Measurements from ENCODE around the gene IFTAP. TPM values are rescaled to one million over a fixed set of nuclear protein-coding genes. Genes with fewer than 3 reads are reported as not detected.

IFTAP gene
- total and polyA plus RNA-seq, 11 donors = 30.9 to 89.0 (median 42.5) TPM

GRCh38 chr11:36586543-36586942 lies 7.8 kb upstream of the IFTAP start:
- intact Hi-C loops (cut with DNase I) = no loop called here
- Histone ChIP-seq H3K27ac (no peak overlapping the region), H3K4me3 (no peak overlapping the region), H3K9me3 (peaks cover 0 to under 1% (median 0%) of the 10 kb centered on the region in 12 donors), H3K36me3 (no peaks in the 10 kb centered on the region), H3K27me3 (peaks cover 0 to 24% (median 0%) of the 10 kb centered on the region in 9 donors), H3K4me1 (no peaks in the 10 kb centered on the region)
- no peak for DNase-seq
- TF ChIP-seq POLR2A (IDR thresholded peaks at IDR 0.05) = no peak
- TF ChIP-seq CTCF (IDR thresholded peaks at IDR 0.05) = no peak
- ATAC-seq = no peak

GRCh38 chr11:36588099-36588498 lies 6.2 kb upstream of the IFTAP start:
- Histone ChIP-seq H3K27me3 (peaks cover 0 to 26% (median 0%) of the 10 kb centered on the region in 9 donors), H3K4me1 (no peaks in the 10 kb centered on the region)
- TF ChIP-seq CTCF (IDR thresholded peaks at IDR 0.05) = no peak
- no peak for TF ChIP-seq POLR2A (IDR thresholded peaks at IDR 0.05)

DNA sequence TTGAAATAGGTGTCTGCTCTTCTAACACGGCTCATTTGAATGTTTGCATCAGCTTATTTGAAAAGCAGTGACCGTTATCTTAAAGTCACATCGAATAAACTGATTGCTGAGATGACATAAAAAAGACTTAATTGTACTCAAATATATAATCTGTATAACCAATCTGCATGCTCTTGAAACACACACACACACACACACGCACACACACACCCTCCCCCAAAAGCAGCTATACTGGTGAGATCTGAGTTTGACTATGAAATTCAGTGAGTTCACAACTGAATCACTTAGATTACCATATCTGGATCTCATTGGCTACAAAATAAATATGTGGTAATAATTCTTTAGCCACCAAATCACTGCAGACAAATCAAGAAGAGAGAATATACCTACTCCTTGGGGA lies 3.8 kb upstream of the IFTAP start:
- H3K27ac ChIP-seq = no peak overlapping the region
- H3K4me3 ChIP-seq = no peak overlapping the region
- TF ChIP-seq POLR2A (IDR thresholded peaks at IDR 0.05) (no peak), CTCF (IDR thresholded peaks at IDR 0.05) (no peak)
- peaks cover 0 to 26% (median 0%) of the 10 kb centered on the region in 9 donors for H3K27me3 ChIP-seq
- H3K36me3 ChIP-seq = no peaks in the 10 kb centered on the region
- 40 to 60% (median 52%) methylated on average over 4 of the region's 4 CpGs for WGBS, 4 donors
- ATAC-seq (no peak), DNase-seq (no peak)
- intact Hi-C loops (cut with DNase I) = loop anchor here in 1 of 10 donors (10.0 kb wide), 1 partner anchor 76 kb away; the partner anchor contains the start of gene TRAF6
- H3K9me3 ChIP-seq = no peaks in the 10 kb centered on the region
- peaks cover 0 to 10% (median 6%) of the 10 kb centered on the region in 12 donors for H3K4me1 ChIP-seq

More at GRCh38 chr11:36588099-36588498, 6.2 kb upstream of the IFTAP start:
- no peaks in the 10 kb centered on the region for H3K36me3 ChIP-seq
- intact Hi-C loops (cut with DNase I) = no loop called here
- ATAC-seq (no peak), DNase-seq (no peak)
- H3K27ac ChIP-seq = no peak overlapping the region
- 29 to 41% (median 34%) methylated on average over 1 of the region's 1 CpG for whole genome bisulfite sequencing, 4 donors
- H3K9me3 ChIP-seq = no peaks in the 10 kb centered on the region
- no peak overlapping the region for H3K4me3 ChIP-seq

DNA sequence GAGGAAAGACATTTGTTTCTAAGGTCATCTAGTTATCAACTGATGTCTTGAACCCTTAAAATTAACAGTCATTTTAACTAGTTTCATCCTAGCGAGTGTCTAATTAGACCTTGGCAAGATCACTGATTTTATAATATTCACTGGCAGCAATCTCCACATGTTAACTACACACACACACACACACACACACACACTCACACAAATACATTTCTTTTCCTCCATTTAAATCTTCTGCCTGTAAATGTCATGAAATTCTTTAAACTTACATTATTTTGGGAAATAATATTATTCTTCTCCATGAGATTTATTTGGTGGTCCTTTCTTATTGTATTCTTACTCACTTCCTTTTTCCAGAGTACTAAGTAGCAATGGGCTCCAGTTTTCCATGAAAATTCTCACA lies 2.9 kb upstream of the IFTAP start:
- no peaks in the 10 kb centered on the region for H3K36me3 ChIP-seq
- H3K4me3 ChIP-seq = no peak overlapping the region
- H3K27me3 ChIP-seq = peaks cover 0 to 26% (median 0%) of the 10 kb centered on the region in 9 donors
- 34 to 43% (median 39%) methylated on average over 1 of the region's 1 CpG for WGBS, 4 donors
- DNase-seq = no peak
- intact Hi-C loops (cut with DNase I) = loop anchor here in 1 of 10 donors (10.0 kb wide), 1 partner anchor 77 kb away; the partner anchor contains the start of gene TRAF6
- ATAC-seq = no peak
- TF ChIP-seq CTCF (IDR thresholded peaks at IDR 0.05) = no peak
- TF ChIP-seq POLR2A (IDR thresholded peaks at IDR 0.05) = no peak
- no peak overlapping the region for H3K27ac ChIP-seq
- peaks cover 0 to 16% (median 10%) of the 10 kb centered on the region in 12 donors for H3K4me1 ChIP-seq
- no peaks in the 10 kb centered on the region for H3K9me3 ChIP-seq
